Measurements from ENCODE around the gene CYLD. TPM values are rescaled to one million over a fixed set of nuclear protein-coding genes. Genes with fewer than 3 reads are reported as not detected.

CYLD gene
- total and polyA plus RNA-seq, 2 donors (not counting 1 experiment from before 2014, with no cell fraction given), result 30.0 to 160 TPM

- Histone ChIP-seq H3K27ac (ENCODE audit: low read length in 2 of 2) (no peak overlapping the region), H3K9ac (ENCODE audit: low read length) (no peak overlapping the region), H3K4me2 (replicated peaks; ENCODE audit: low read depth, low read length, poor library complexity, severe bottlenecking) (no peak overlapping the region), H3K36me3 (replicated peaks in 1 of 2; ENCODE audit: control extremely low read depth in 1 of 2, control insufficient read depth in 1 of 2, extremely low read depth in 1 of 2, insufficient read depth in 2 of 2, low read length in 1 of 2) (no peaks in the 10 kb centered on the region), H3K4me1 (ENCODE audit: control insufficient read depth in 2 of 2, insufficient read depth in 2 of 2, low read length in 2 of 2) (peaks cover 0 to 4% of the 10 kb centered on the region in 2 donors), H3K4me3 (ENCODE audit: control extremely low read depth in 1 of 5, extremely low read depth in 1 of 5, insufficient read depth in 1 of 5, low read depth in 2 of 5, low read length in 4 of 5) (no peak overlapping the region), H4K20me1 (ENCODE audit: control insufficient read depth, insufficient read depth, low read length, poor library complexity, severe bottlenecking) (no peaks in the 10 kb centered on the region), H3K27me3 (replicated peaks in 1 of 4; ENCODE audit: control extremely low read depth in 1 of 4, control insufficient read depth in 3 of 4, insufficient read depth in 4 of 4, low read length in 3 of 4) (no peaks in the 10 kb centered on the region), H3K79me2 (ENCODE audit: control insufficient read depth, insufficient read depth, low read length) (no peaks in the 10 kb centered on the region), H3K9me3 (ENCODE audit: control extremely low read depth in 1 of 3, control insufficient read depth in 2 of 3, insufficient read depth in 1 of 3, low read length in 2 of 3) (peaks cover 0 to 2% (median 0%) of the 10 kb centered on the region in 3 donors), H2AFZ (ENCODE audit: insufficient read depth, low read depth, low read length, poor library complexity, severe bottlenecking) (no peak overlapping the region)
- POLR2A ChIA-PET, result interaction anchor here (0.9 kb wide), 1 partner anchor 28 kb away, joined by 15 read pairs; no protein-coding TSS in a partner anchor
- ATAC-seq (ENCODE audit: low read depth), result no peak
- DNase-seq, result no peak
- intact Hi-C loops (cut with micrococcal nuclease), result no loop called here
- peaks cover 2% of the 10 kb centered on the region for H3K4me1 Mint-ChIP-seq
- H3K27ac Mint-ChIP-seq, result no peak overlapping the region
- TF ChIP-seq CTCF (IDR thresholded peaks at IDR 0.05) (no peak), EZH2 (IDR thresholded peaks at IDR 0.05; ENCODE audit: borderline replicate concordance, insufficient read depth, low read depth, low read length, poor library complexity, severe bottlenecking) (no peak)
- H3K9me3 Mint-ChIP-seq (ENCODE audit: insufficient read depth), result no peaks in the 10 kb centered on the region
- H3K4me3 Mint-ChIP-seq, result no peak overlapping the region
- CTCF ChIA-PET, result no interaction called here
- H3K27me3 Mint-ChIP-seq, result no peaks in the 10 kb centered on the region
- WGBS (ENCODE audit: insufficient coverage), result 92% methylated on average over 4 of the region's 4 CpGs
Observed at GRCh38 chr16:50717091-50717490, 24.8 kb upstream of the CYLD start.

- H3K27me3 Mint-ChIP-seq, result no peaks in the 10 kb centered on the region
- peaks cover 2% of the 10 kb centered on the region for H3K4me1 Mint-ChIP-seq
- ATAC-seq (ENCODE audit: low read depth) (no peak), DNase-seq (no peak)
- no peak overlapping the region for H3K27ac Mint-ChIP-seq
- intact Hi-C loops (cut with micrococcal nuclease), result no loop called here
- no peak overlapping the region for H3K4me2 ChIP-seq (replicated peaks; ENCODE audit: low read depth, low read length, poor library complexity, severe bottlenecking)
- no peaks in the 10 kb centered on the region for H3K9me3 Mint-ChIP-seq (ENCODE audit: insufficient read depth)
- H3K27me3 ChIP-seq (replicated peaks in 1 of 4; ENCODE audit: control extremely low read depth in 1 of 4, control insufficient read depth in 3 of 4, insufficient read depth in 4 of 4, low read length in 3 of 4), result no peaks in the 10 kb centered on the region
- H3K4me3 Mint-ChIP-seq, result no peak overlapping the region
- 100% methylated on average over 1 of the region's 5 CpGs for WGBS (ENCODE audit: insufficient coverage)
- H3K79me2 ChIP-seq (ENCODE audit: control insufficient read depth, insufficient read depth, low read length), result no peaks in the 10 kb centered on the region
- ChIA-PET CTCF (no interaction called here), POLR2A (no interaction called here)
- TF ChIP-seq CTCF (IDR thresholded peaks at IDR 0.05), result no peak
- TF ChIP-seq EZH2 (IDR thresholded peaks at IDR 0.05; ENCODE audit: borderline replicate concordance, insufficient read depth, low read depth, low read length, poor library complexity, severe bottlenecking), result no peak
- no peak overlapping the region for H2AFZ ChIP-seq (ENCODE audit: insufficient read depth, low read depth, low read length, poor library complexity, severe bottlenecking)
- no peaks in the 10 kb centered on the region for H3K36me3 ChIP-seq (replicated peaks in 1 of 2; ENCODE audit: control extremely low read depth in 1 of 2, control insufficient read depth in 1 of 2, extremely low read depth in 1 of 2, insufficient read depth in 2 of 2, low read length in 1 of 2)
- H3K27ac ChIP-seq (ENCODE audit: low read length in 2 of 2), result no peak overlapping the region
- peaks cover 0 to 4% of the 10 kb centered on the region in 2 donors for H3K4me1 ChIP-seq (ENCODE audit: control insufficient read depth in 2 of 2, insufficient read depth in 2 of 2, low read length in 2 of 2)
- H3K9me3 ChIP-seq (ENCODE audit: control extremely low read depth in 1 of 3, control insufficient read depth in 2 of 3, insufficient read depth in 1 of 3, low read length in 2 of 3), result peaks cover 0 to 2% (median 0%) of the 10 kb centered on the region in 3 donors
- H4K20me1 ChIP-seq (ENCODE audit: control insufficient read depth, insufficient read depth, low read length, poor library complexity, severe bottlenecking), result no peaks in the 10 kb centered on the region
- H3K4me3 ChIP-seq (ENCODE audit: control extremely low read depth in 1 of 5, extremely low read depth in 1 of 5, insufficient read depth in 1 of 5, low read depth in 2 of 5, low read length in 4 of 5), result no peak overlapping the region
- H3K9ac ChIP-seq (ENCODE audit: low read length), result no peak overlapping the region
Observed at GRCh38 chr16:50717494-50717893, 24.4 kb upstream of the CYLD start.
